CD14-positive monocyte (primary cell): Measurements from ENCODE around the gene FGFR1OP2. TPM values are rescaled to one million over a fixed set of nuclear protein-coding genes. Genes with fewer than 3 reads are reported as not detected.

ENCODE experiments used
- DNase-seq, 3 donors: peaks; one replicate each; pipeline ENCODE4 v3.0.0-alpha.2; 2011 to 2022
- H2AFZ ChIP-seq: 2 replicates; pipeline ENCODE4 v1.6.0; 2012; ENCODE audit warnings: mild to moderate bottlenecking, low read depth, low read length, inconsistent platforms; ENCODE audit not compliant: insufficient read depth, poor library complexity, severe bottlenecking
- H3K27ac ChIP-seq, 2 donors: 1 replicate in 1 of 2; 2 replicates in 1 of 2; pipeline ENCODE4 v1.5.1; 2012 to 2013; ENCODE audit warnings: low read length in 2 of 2, control low read depth in 1 of 2, inconsistent platforms in 1 of 2, low read depth in 1 of 2, mild to moderate bottlenecking in 1 of 2
- H3K27me3 ChIP-seq, 2 donors: one replicate each; pipeline versions ENCODE4 v1.6.0 to v1.6.1; 2011 to 2013; ENCODE audit warnings: low read length in 2 of 2; ENCODE audit not compliant: control insufficient read depth in 2 of 2, insufficient read depth in 2 of 2
- H3K36me3 ChIP-seq, 2 donors: replicated peaks in 1 of 2; 1 replicate in 1 of 2; 2 replicates in 1 of 2; pipeline versions ENCODE4 v1.5.1 to v1.6.1; 2012 to 2013; ENCODE audit warnings: low read length in 2 of 2, control low read depth in 1 of 2, inconsistent platforms in 1 of 2, mild to moderate bottlenecking in 1 of 2; ENCODE audit not compliant: insufficient read depth in 2 of 2, control insufficient read depth in 1 of 2
- H3K4me1 ChIP-seq, 2 donors: 1 replicate in 1 of 2; 2 replicates in 1 of 2; pipeline versions ENCODE4 v1.5.1 to v1.6.1; 2012 to 2013; ENCODE audit warnings: low read length in 2 of 2, control low read depth in 1 of 2, inconsistent platforms in 1 of 2, mild to moderate bottlenecking in 1 of 2, moderate library complexity in 1 of 2; ENCODE audit not compliant: insufficient read depth in 2 of 2, control insufficient read depth in 1 of 2
- H3K4me2 ChIP-seq: replicated peaks from 2 replicates; pipeline ENCODE3; 2012; ENCODE audit warnings: low read length, moderate library complexity, mild to moderate bottlenecking; ENCODE audit not compliant: poor library complexity, severe bottlenecking; ENCODE audit errors: extremely low read depth
- H3K4me3 ChIP-seq, 3 experiments: fragments of 200-600 bp in 1 of 3; sonication (generic) in 1 of 3; replicated peaks in 1 of 3; 1 replicate in 2 of 3; 2 replicates in 1 of 3; pipeline ENCODE4 v1.5.1; 2011 to 2013; ENCODE audit warnings: low read length in 3 of 3, mild to moderate bottlenecking in 3 of 3, control low read depth in 2 of 3, low read depth in 2 of 3, inconsistent platforms in 1 of 3, moderate library complexity in 1 of 3
- H3K79me2 ChIP-seq: 2 replicates; pipeline ENCODE4 v1.6.0; 2012; ENCODE audit warnings: mild to moderate bottlenecking, control low read depth, inconsistent platforms, low read length, moderate library complexity; ENCODE audit not compliant: insufficient read depth
- H3K9ac ChIP-seq: 2 replicates; pipeline ENCODE4 v1.6.0; 2017; ENCODE audit warnings: low read length, mild to moderate bottlenecking; ENCODE audit not compliant: insufficient read depth, poor library complexity, severe bottlenecking
- H3K9me3 ChIP-seq, 2 donors: replicated peaks in 1 of 2; 1 replicate in 1 of 2; 2 replicates in 1 of 2; pipeline versions ENCODE4 v1.5.1 to v1.6.1; 2012 to 2013; ENCODE audit warnings: low read length in 2 of 2, control low read depth in 1 of 2; ENCODE audit not compliant: control insufficient read depth in 1 of 2, insufficient read depth in 1 of 2
- H4K20me1 ChIP-seq: 2 replicates; pipeline ENCODE4 v1.6.0; 2012; ENCODE audit warnings: mild to moderate bottlenecking, low read length, control low read depth, moderate library complexity; ENCODE audit not compliant: insufficient read depth
- H3K27ac Mint-ChIP-seq, 7 donors: one replicate each; pipeline ENCODE4 v1.8.0; 2020; ENCODE audit warnings: mild to moderate bottlenecking in 7 of 7, mixed read lengths in 7 of 7, moderate library complexity in 6 of 7, inconsistent platforms in 2 of 7
- H3K27me3 Mint-ChIP-seq, 3 donors: one replicate each; pipeline ENCODE4 v1.8.0; 2021 to 2022; ENCODE audit warnings: low read depth in 3 of 3, mild to moderate bottlenecking in 3 of 3, mixed read lengths in 3 of 3, moderate library complexity in 3 of 3, inconsistent platforms in 1 of 3
- H3K36me3 Mint-ChIP-seq, 2 donors: one replicate each; pipeline ENCODE4 v1.8.0; 2020; ENCODE audit warnings: mixed read lengths in 2 of 2, inconsistent platforms in 1 of 2, mild to moderate bottlenecking in 1 of 2
- H3K4me1 Mint-ChIP-seq: one replicate; pipeline ENCODE4 v1.8.0; 2020; ENCODE audit warnings: mild to moderate bottlenecking, mixed read lengths
- H3K4me3 Mint-ChIP-seq, 2 donors: one replicate each; pipeline ENCODE4 v1.8.0; 2020; ENCODE audit warnings: mild to moderate bottlenecking in 2 of 2, mixed read lengths in 2 of 2, moderate library complexity in 1 of 2
- H3K9me3 Mint-ChIP-seq, 7 donors: one replicate each; pipeline ENCODE4 v1.8.0; 2020 to 2022; ENCODE audit warnings: mixed read lengths in 7 of 7, mild to moderate bottlenecking in 6 of 7, moderate library complexity in 6 of 7, inconsistent platforms in 2 of 7
- WGBS: methylation state at CpG from one replicate; pipeline ENCODE4 v1.1.5; 2013; ENCODE audit warnings: missing lambda C conversion rate; ENCODE audit not compliant: insufficient coverage; 5-methylcytosine and 5-hydroxymethylcytosine counted together
- intact Hi-C, 2 donors: fragments of 100-400 bp; cut with micrococcal nuclease; formaldehyde crosslinking; loops; one replicate each; pipeline versions ENCODE4 v1.15.0 to v1.15.1; 2023
- polyA plus RNA-seq, 3 donors: library from polyadenylated mRNA; depleted of rRNA in 1 of 3; unstranded in 2 of 3; stranded (reverse) in 1 of 3; fragments of 300-500 nt in 2 of 3; fragments of >200 nt in 1 of 3; fragmentation: Illumina TruSeq in 2 of 3; gene quantifications; 1 replicate in 2 of 3; 2 replicates in 1 of 3; pipeline ENCODE4 v1.2.3, GENCODE V29; 2012 to 2021
- TF ChIP-seq, protein P1 (sequence below): fragments of 200-600 bp; IDR thresholded peaks from one replicate; pipeline ENCODE4 v1.8.0; 2022; ENCODE audit warnings: antibody characterized with exemption, mild to moderate bottlenecking

Gene FGFR1OP2
- polyA plus RNA-seq, 3 donors, result 29.8 to 68.9 (median 66.4) TPM

- no peak overlapping the region for H3K4me2 ChIP-seq
- Mint-ChIP-seq H3K9me3 (no peaks in the 10 kb centered on the region), H3K27me3 (peaks cover 0 to 2% (median 0%) of the 10 kb centered on the region in 3 donors), H3K4me3 (no peak overlapping the region), H3K4me1 (peaks cover 51% of the 10 kb centered on the region), H3K36me3 (peaks cover 2 to 3% of the 10 kb centered on the region in 2 donors), H3K27ac (peak overlapping the region in 4 of 7 donors; percentile 50 to 92 (median 88))
- no peak overlapping the region for H3K9ac ChIP-seq
- no peak overlapping the region for H3K4me3 ChIP-seq
- TF ChIP-seq, protein P1, sequence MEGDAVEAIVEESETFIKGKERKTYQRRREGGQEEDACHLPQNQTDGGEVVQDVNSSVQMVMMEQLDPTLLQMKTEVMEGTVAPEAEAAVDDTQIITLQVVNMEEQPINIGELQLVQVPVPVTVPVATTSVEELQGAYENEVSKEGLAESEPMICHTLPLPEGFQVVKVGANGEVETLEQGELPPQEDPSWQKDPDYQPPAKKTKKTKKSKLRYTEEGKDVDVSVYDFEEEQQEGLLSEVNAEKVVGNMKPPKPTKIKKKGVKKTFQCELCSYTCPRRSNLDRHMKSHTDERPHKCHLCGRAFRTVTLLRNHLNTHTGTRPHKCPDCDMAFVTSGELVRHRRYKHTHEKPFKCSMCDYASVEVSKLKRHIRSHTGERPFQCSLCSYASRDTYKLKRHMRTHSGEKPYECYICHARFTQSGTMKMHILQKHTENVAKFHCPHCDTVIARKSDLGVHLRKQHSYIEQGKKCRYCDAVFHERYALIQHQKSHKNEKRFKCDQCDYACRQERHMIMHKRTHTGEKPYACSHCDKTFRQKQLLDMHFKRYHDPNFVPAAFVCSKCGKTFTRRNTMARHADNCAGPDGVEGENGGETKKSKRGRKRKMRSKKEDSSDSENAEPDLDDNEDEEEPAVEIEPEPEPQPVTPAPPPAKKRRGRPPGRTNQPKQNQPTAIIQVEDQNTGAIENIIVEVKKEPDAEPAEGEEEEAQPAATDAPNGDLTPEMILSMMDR, result peak; percentile 70
- no peaks in the 10 kb centered on the region for H3K27me3 ChIP-seq
- WGBS, result no CpG with 5 or more reads among the region's 2 CpGs
- H3K4me1 ChIP-seq, result peaks cover 28 to 43% of the 10 kb centered on the region in 2 donors
- H3K36me3 ChIP-seq, result no peaks in the 10 kb centered on the region
- peaks cover 34% of the 10 kb centered on the region for H3K79me2 ChIP-seq
- H3K9me3 ChIP-seq, result no peaks in the 10 kb centered on the region
- peak in 2 of 3 donors; percentile 29 to 36 for DNase-seq
- intact Hi-C loops, result loop anchor here (2.0 to 10.0 kb wide), 3 partner anchors 77 to 289 kb away; partner anchors contain the start of genes FGFR1OP2 (in 1 of the 2) and ITPR2 (in 1 of the 2)
- H3K27ac ChIP-seq, result peak overlapping the region in 1 of 2 donors; percentile 92
- no peaks in the 10 kb centered on the region for H4K20me1 ChIP-seq
- H2AFZ ChIP-seq, result peak overlapping the region; percentile 93
Measured at GRCh38 chr12:27015730-27016076, 77.4 kb downstream of the FGFR1OP2 start.

Other genes with a start within 250 kb of the FGFR1OP2 start
- 1 to 10 TPM; 2.7 to 6.4 (median 5.7) TPM for gene ITPR2, start 105.3 kb upstream of the FGFR1OP2 start, polyA plus RNA-seq
- 1 to 10 TPM; 4.6 to 8.0 (median 7.5) TPM for gene INTS13, start 489 bp upstream of the FGFR1OP2 start, polyA plus RNA-seq
- gene TM7SF3, start 75.9 kb downstream of the FGFR1OP2 start, polyA plus RNA-seq, result 10 to 100 TPM; 36.3 to 85.9 (median 71.7) TPM
- gene MED21, start 84.1 kb downstream of the FGFR1OP2 start, polyA plus RNA-seq, result 10 to 100 TPM; 11.0 to 14.5 (median 11.2) TPM
- gene C12orf71, start 144.1 kb downstream of the FGFR1OP2 start, polyA plus RNA-seq, result not detected